Omental fat pad (tissue), 4 donors: Measurements from ENCODE around the gene PAX5. TPM values are rescaled to one million over a fixed set of nuclear protein-coding genes. Genes with fewer than 3 reads are reported as not detected.

Experiments used
- ATAC-seq: fragments of 150-250 bp; one replicate; pipeline ENCODE4 v1.9.1; 2016; ENCODE audit warnings: mild to moderate bottlenecking, moderate library complexity; ENCODE audit not compliant: low FRiP score
- DNase-seq: peaks from one replicate; pipeline ENCODE4 v3.0.0-alpha.2; 2019; ENCODE audit warnings: low spot score
- CTCF ChIP-seq, 3 donors: fragments of 450-650 bp; IDR thresholded peaks; one replicate each; pipeline ENCODE4 v1.5.1; 2016 to 2017; ENCODE audit warnings: antibody characterized with exemption in 3 of 3, mild to moderate bottlenecking in 3 of 3, moderate library complexity in 2 of 3
- total RNA-seq, 4 donors: library from RNA; depleted of rRNA; stranded (reverse); fragments of >200 nt; gene quantifications; one replicate each; pipeline ENCODE4 v1.1.0, GENCODE V29; 2016

PAX5 gene
- total RNA-seq, 4 donors from 2014 or later = 0.09 to 1.2 (median 0.24) TPM; not detected in 1

- ATAC-seq (peak; percentile 71), DNase-seq (peak; percentile 66)
- TF ChIP-seq CTCF (IDR thresholded peaks at IDR 0.05) = no peak
These were observed 6.3 kb downstream of the PAX5 start for GRCh38 chr9:37027582-37028419.

- TF ChIP-seq CTCF (IDR thresholded peaks at IDR 0.05) = no peak
- ATAC-seq = no peak
- DNase-seq = no peak
These were observed 7.0 kb downstream of the PAX5 start for GRCh38 chr9:37026931-37027581.

- no peak for DNase-seq
- TF ChIP-seq CTCF (IDR thresholded peaks at IDR 0.05) = no peak
- no peak for ATAC-seq
These were observed 7.7 kb downstream of the PAX5 start for GRCh38 chr9:37026113-37026930.

- ATAC-seq (no peak), DNase-seq (no peak)
- TF ChIP-seq CTCF (IDR thresholded peaks at IDR 0.05) = no peak
These were observed 8.3 kb downstream of the PAX5 start for GRCh38 chr9:37025823-37026112.

GRCh38 chr9:37025071-37025822, 8.8 kb downstream of the PAX5 start:
- no peak for DNase-seq
- TF ChIP-seq CTCF (IDR thresholded peaks at IDR 0.05) = no peak

GRCh38 chr9:37017546-37017945, 16.5 kb downstream of the PAX5 start:
- no peak for ATAC-seq
- no peak for TF ChIP-seq CTCF (IDR thresholded peaks at IDR 0.05)
- no peak for DNase-seq

More at GRCh38 chr9:37025071-37025822, 8.8 kb downstream of the PAX5 start:
- ATAC-seq = no peak
